GM04503 (cell line): ENCODE measurements around the gene FILIP1L.

Source experiments
- DNase-seq: peaks from one replicate; pipeline ENCODE4 v3.0.0-alpha.2; 2012; ENCODE audit warnings: low read depth

The FILIP1L gene

DNA sequence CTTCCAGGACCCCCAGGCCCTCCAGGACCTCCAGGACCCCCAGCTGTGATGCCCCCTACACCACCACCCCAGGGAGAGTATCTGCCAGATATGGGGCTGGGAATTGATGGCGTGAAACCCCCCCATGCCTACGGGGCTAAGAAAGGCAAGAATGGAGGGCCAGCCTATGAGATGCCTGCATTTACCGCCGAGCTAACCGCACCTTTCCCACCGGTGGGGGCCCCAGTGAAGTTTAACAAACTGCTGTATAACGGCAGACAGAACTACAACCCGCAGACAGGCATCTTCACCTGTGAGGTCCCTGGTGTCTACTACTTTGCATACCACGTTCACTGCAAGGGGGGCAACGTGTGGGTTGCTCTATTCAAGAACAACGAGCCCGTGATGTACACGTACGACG is 318.7 kb downstream of the FILIP1L start:
- DNase-seq: no peak

DNA sequence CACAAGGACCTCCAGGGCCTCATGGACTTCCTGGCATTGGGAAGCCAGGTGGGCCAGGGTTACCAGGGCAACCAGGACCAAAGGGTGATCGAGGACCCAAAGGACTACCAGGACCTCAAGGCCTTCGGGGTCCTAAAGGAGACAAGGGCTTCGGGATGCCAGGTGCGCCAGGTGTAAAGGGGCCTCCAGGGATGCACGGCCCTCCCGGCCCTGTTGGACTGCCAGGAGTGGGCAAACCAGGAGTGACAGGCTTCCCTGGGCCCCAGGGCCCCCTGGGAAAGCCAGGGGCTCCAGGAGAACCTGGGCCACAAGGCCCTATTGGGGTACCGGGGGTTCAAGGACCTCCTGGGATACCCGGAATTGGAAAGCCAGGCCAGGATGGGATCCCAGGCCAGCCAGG is 319.8 kb downstream of the FILIP1L start:
- DNase-seq: no peak

DNA sequence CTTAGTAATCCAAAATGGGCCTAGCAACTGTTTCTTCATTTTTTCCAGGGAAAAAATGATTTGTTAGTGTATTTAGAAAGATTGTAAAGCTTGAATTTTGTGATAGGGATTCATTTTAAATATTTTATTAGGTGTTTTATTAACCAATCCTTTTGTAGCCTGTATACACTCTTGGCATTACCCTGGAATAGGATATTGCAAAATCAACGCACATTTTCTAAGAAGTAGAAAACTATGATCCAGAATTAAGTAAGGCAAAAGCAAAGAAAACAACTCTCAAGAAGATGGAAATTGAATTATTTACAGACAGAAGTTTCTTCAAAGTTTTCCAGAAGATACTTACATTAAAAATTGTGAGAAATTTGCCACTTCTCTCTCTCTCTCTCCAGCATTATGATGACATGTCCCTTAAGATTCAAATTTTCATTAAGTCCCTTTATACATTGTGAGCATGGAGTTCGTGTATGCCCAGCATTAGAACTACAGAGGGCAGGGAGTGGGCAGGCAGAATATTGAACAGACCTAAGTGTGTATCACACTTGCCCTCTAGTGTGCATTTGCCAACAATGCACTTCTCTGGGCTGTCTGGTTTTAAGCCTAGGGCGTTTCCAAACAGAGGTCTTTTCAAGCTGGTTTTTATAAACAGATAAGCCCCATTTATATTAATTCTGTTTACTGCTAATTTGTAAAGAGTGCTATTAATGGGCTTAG is 325.1 kb downstream of the FILIP1L start:
- DNase-seq: no peak
